NCI-H2107 treated with DMSO at 0.1 percent for 48 hours (cell line): Measurements from ENCODE around the gene IRGQ.
"Not testable (repeated sequence)": the region's sequence is repeated elsewhere in the genome, so short reads cannot be mapped to it uniquely, and the experiment has no call there.

Experiments
- DNase-seq: peaks from one replicate; lab custom pipeline; 2025; ENCODE audit not compliant: unreplicated experiment; lab: John Stamatoyannopoulos, UW

Gene IRGQ, protein sequence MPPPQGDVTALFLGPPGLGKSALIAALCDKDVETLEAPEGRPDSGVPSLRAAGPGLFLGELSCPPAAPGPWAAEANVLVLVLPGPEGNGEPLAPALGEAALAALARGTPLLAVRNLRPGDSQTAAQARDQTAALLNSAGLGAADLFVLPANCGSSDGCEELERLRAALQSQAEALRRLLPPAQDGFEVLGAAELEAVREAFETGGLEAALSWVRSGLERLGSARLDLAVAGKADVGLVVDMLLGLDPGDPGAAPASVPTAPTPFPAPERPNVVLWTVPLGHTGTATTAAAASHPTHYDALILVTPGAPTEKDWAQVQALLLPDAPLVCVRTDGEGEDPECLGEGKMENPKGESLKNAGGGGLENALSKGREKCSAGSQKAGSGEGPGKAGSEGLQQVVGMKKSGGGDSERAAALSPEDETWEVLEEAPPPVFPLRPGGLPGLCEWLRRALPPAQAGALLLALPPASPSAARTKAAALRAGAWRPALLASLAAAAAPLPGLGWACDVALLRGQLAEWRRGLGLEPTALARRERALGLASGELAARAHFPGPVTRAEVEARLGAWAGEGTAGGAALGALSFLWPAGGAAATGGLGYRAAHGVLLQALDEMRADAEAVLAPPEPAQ

GRCh38 chr19:43595999-43596841 lies at the start of gene IRGQ, which contains the start of gene ZNF576:
IRGQ (minus strand) TSS chr19:43596134; CDS start chr19:43595338, 796 bp downstream.
ZNF576 (plus strand) TSS chr19:43596595; CDS start chr19:43597109, 514 bp downstream.
- peak; percentile 98 for DNase-seq

GRCh38 chr19:43644181-43644580 lies 48.2 kb upstream of the IRGQ start:
- no peak for DNase-seq

- no peak for DNase-seq
Observed at GRCh38 chr19:43643326-43643725, 47.4 kb upstream of the IRGQ start.

GRCh38 chr19:43642531-43642930 lies 46.6 kb upstream of the IRGQ start:
- DNase-seq: no peak

DNA sequence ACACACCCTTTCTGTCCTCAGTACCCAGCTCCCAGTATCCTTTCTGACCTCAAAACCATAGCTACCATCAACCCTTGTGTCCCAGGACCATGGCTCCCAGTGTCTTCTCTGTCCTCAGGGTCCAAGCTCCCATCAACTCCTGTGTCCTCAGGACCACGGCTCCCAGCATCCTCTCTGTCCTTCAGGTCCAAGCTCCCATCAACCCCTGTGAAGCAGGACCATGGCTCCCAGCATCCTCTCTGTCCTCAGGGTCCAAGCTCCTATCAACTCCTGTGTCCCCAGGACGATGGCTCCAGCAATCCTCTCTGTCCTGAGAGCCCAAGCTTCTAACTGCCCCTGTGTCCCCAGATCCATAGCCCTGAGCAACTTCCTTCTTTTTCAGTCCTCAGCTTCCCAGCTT lies 45.4 kb upstream of the IRGQ start:
- no peak for DNase-seq

DNA sequence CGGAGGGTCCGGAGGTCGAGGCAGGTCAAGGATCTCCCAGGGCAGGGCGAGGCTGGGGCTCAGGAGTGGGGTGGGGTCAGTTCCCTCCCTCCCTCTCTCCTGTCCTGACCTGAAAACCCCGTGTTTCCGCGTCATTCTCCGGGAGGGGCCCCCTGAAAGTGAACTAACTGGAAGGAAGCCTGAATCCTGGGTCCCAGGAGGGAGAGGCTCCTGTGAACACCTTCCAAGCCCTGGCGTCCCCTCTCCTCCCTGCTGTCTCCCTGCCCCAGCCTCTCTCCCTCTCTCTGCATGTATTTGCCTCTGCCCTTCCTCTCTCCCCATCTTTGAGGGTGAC lies 44.5 kb upstream of the IRGQ start:
- DNase-seq: no peak

- DNase-seq: peak; percentile 6
Observed at GRCh38 chr19:43639519-43640423, 43.8 kb upstream of the IRGQ start, which contains the start of gene CADM4. CADM4 (minus strand) TSS chr19:43639850; CDS start chr19:43639790, 60 bp downstream.

- DNase-seq: no peak
Observed at GRCh38 chr19:43638995-43639518, 43.1 kb upstream of the IRGQ start.

DNA sequence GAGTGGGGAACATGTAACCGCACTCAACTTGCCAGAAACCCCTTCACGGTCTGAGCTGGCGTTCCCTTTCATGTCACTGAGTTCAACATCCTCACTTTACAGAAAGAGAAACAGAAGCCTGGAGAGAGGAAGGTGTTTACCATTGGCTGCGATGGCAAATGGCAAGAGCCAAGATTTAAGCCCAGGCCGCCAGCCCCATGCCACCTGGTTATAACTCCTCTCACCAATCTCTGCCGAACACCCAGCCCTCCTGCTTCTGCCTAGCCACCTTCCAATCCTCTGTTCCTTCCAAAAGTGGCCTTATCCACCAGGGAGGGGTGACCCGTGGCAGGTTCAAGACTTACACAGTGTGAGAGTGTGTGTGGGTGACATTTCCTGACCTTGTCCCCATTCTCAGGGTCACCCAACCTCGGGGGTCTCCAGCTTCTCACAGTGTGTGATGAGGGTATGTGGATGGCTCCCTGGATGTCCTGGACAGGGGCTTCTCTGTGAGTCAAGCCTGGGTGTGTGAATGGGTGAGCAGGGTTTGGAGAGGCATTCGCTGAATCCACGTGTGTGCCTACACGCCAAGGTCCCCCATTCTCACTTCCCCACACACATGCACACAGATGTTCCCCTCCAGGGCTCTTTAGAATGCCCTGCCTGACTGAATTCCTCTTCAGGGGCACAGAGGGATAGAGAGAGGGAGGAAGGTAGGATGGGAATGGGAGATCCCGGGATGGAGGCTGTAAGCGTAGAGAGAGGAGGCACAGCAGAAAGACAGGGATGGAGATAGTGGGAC lies 42.5 kb upstream of the IRGQ start:
- no peak for DNase-seq

- no peak for DNase-seq
Observed at GRCh38 chr19:43636121-43636683, 40.3 kb upstream of the IRGQ start.

GRCh38 chr19:43635561-43635940 lies 39.6 kb upstream of the IRGQ start:
- DNase-seq: not testable (repeated sequence)

DNA sequence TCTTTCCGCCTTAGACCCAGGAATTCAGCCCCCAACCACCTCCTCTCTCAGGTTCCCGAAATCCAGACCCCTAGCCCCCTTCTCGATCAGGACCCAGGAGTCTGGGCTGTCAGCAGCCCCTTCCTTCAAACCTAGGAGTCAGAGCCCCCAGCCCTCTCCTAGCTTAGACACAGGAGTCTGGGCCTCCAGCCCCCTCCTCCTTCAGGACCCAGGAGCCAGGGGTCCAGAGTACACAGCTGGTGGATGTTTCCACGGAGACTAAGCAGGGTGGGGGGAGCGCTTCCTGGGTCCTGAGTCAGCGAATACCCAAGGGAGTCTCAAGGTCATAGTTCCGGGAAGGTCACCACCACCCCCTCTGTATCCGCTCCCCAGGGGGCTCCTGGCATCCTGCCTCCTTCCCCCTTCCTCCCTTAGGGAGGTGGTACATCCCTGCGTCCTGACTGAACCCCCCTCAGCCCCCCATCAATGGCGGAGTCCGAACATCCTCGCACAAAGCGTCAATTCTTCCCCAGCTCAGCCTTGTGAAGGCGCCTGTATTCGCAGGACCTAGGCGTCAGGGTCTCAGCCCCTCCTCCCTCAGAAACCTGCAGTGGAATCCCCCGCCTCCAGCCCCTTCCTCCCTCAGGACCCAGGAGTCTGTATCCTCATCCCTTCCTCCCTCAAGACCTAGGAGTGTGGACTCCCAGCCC lies 39.1 kb upstream of the IRGQ start:
- no peak for DNase-seq

DNA sequence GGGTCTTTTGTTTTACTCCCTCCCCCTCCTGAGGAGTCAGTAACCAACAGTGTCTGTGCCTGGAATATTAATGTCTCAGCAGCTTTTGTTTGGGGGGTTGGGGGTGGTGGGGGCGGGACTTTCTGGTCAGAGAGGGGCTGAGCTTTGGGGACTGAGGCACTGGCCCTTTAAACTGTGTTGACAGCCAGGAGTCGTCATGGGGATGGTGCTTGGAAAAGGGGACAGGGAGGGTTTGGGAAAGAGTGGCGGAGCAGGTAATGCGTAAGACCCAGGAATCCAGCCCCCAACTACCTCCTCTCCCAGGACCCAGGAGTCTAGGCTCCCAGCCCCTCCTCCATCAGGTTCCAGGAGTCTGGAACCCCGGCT lies 38.6 kb upstream of the IRGQ start:
- no peak for DNase-seq

DNA sequence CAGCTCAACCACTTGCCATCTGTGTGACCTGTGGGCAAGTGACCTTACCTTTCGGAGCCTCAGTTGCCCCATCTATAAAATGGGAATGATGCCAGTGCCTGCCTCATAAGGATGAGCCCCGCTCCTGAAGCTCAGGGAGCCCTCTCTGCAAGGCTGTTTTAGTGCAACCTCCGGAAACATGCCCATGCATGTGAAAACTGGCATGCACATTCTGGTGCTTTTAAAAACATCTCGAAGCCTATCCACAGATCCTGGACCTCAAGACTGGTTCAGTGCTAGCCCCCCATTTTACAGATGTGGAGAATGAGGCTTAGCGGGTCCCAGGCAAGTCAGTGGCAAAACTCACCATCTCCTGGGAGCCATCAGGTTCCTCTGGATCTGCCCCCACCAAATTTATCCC lies 38.1 kb upstream of the IRGQ start:
- no peak for DNase-seq

DNA sequence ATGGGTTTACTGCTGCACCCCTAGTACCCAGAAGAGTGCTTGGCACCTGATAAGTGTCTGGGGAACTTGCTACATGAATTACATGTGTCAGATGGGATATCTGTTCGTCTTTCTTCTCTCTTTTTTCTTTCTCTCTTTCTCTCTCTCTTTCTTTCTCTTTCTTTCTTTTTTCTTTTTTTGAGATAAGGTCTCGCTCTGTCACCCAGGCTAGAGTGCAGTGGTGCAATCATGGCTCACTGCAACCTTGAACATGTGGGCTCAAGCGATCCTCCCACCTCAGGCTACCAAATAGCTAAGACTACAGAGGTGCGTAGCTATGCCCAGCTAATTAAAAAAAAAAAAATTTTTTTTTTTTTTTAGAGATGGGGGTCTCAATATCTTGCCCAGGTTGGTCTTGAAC lies 37.6 kb upstream of the IRGQ start:
- no peak for DNase-seq

GRCh38 chr19:43631491-43631890 lies 35.6 kb upstream of the IRGQ start:
- DNase-seq: no peak

DNA sequence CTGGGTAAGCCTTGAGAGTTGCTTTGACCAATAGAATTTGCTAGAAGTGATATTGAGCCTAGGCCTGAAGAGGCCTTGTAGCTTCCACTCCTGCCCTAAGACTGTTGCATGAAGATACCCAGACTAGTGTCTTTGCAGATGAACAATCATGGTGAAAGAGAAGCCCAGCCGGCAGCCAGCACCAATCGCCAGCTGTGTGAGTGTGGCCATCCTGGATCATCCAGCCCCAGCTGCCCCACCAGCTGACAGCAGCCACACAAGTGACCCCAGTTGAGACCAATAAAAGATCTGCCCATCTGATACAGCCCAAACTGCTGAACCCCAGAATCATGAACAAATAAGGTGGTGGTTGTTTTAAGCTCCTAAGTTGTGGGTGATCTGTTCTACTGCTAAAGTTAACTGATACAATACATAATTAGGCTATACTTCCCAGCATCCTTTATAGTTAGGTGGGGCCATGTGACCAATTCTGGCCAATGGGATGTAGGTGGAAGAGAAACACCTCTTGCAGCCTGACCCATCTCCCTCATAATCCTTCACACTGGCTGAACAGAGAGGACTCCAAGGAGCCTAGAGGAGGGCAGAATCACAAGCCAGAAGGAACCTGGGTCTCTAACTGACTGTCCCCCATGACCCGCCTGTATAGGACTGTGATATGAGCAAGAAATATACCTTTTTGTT lies 32.9 kb upstream of the IRGQ start:
- no peak for DNase-seq

- no peak for DNase-seq
Observed at GRCh38 chr19:43626838-43627237, 30.9 kb upstream of the IRGQ start.
